CD4-positive, alpha-beta T cell treated with Interleukin-21 for 1 hour (primary cell): ENCODE results near the gene AP1AR.

ENCODE experiments used
- DNase-seq: peaks from one replicate; pipeline ENCODE4 v3.0.0-alpha.2; 2020

The AP1AR gene

DNA sequence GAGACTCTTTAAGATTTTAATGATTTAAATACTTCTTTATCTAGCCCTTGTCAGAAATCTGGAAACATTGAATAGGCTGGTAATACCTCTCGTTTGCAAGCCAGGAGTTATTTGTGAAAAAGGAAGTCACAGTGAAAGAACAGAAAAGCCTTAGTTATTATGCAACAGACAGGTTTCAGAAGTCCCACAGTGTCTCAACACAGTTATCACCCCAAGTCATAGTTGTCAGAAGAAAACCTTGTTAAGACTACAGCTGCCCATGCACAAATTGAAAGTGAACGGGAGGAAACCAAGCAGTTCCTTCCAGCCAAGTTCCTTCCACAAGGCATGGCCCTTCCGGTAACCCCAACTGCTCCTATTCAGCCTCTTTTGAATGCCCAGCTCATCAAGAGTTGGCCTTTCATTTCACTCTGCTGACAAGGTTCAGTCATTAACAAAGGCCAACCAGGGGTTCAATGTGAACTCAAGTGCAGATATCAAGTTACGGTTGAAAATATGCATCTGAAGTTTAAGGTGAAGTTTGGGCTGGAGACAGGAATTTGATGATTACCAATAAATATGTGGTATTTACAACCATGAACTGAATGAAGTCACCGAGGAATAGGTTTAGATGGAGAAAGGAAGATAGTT is 81.1 kb downstream of the AP1AR start:
- DNase-seq: no peak

DNA sequence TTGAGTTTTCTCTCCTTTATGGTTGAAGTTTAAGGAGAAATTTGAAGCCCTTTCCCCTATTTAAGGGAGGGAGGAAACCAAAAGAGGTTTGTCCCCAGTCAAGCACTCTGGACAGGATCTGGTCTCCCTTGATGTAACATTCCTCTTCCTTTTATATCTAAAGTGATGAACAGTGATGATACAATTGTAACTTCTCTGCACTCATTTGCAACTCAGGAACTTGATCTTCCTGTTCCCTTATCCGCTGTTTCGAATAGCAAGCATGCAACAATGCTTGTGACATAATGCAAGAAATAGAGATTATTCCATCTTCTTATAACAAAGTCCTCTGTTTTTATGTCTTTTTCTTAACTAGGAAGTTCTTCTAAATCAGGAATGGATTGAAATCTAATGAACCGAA is 83.9 kb downstream of the AP1AR start:
- DNase-seq: no peak

DNA sequence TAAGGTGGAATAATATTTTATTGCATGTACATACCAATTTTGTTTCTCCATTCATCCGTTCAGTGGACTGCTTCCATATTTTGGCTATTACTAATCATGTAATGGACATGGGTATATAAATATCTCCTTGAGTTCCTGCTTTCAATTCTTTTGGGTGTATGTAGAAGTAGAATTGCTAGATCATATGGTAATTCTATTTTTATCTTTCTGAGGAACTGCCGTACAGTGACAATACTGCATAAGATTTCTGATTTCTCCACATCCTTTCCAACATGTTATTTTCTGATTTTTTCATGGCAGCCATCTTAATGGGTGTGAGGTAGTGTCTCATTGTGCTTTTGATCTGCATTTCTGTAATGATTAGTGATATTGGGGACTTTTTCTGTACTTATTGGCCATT is 84.8 kb downstream of the AP1AR start:
- no peak for DNase-seq

DNA sequence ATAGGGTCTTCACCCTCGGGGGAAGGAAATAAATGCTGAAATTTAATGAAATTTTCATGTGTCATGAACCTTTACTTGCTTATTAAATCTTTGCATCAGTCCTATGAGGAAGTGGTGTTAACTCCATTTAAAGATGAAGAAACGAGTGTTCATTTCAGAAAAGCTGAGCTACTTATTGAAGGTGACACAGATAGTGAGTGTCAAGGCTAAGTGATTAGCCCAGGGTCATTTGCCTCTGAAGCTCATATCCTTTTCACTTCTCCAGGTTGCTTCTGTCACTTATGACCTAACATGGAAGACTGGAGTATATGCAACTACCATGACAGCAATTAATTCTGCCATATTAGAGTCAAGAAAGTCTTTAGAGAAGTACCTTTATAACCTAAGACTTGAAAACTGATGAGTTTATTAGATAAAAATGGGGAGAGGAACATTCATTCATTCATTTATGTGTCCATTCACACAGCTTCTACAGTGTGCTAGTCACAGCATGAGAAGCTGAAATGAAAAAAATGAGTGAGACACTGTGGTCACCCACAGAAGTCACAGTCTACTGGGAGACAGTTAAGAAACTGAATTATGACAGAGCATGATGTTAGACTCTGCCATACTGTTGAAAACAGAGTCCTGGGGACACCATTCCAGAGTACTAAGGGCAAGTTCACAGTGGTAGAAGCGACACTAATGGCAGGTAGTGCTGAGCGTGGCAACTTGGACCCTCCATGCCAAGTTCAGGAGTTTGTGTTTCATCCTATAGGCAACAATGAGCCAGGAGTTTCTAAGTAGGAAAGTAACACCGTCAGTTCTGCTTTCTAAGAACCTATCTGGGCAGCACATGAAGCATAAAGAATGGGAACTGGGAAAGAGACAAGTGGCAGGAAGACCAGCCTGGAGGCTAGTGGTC is 86.9 kb downstream of the AP1AR start:
- no peak for DNase-seq
